Cardiac muscle cell (in vitro differentiated cells and primary cell): Measurements from ENCODE around the gene RNASET2. TPM values are rescaled to one million over a fixed set of nuclear protein-coding genes. Genes with fewer than 3 reads are reported as not detected.
A peak's percentile ranks its signal among the peaks of the same experiment; 100 is the strongest.

ENCODE experiments used
- DNase-seq, 2 donors: peaks; one replicate each; pipeline versions ENCODE4 v3.0.0 to v3.0.0-alpha.2; 2010 to 2017; ENCODE audit warnings: low read depth in 1 of 2, low spot score in 1 of 2
- H3K27ac ChIP-seq: fragments of 200-600 bp; sonication (generic); 2 replicates; pipeline ENCODE4 v1.5.1; 2016
- H3K27me3 ChIP-seq: fragments of 200-600 bp; sonication (generic); 2 replicates; pipeline ENCODE4 v1.6.0; 2016; ENCODE audit warnings: control low read depth
- H3K36me3 ChIP-seq: fragments of 200-600 bp; sonication (generic); 2 replicates; pipeline ENCODE4 v1.5.1; 2016; ENCODE audit warnings: control low read depth
- H3K4me1 ChIP-seq: fragments of 200-600 bp; sonication (generic); 2 replicates; pipeline ENCODE4 v1.8.1; 2017; ENCODE audit warnings: low read depth, mild to moderate bottlenecking, mixed run types
- H3K4me3 ChIP-seq: fragments of 200-600 bp; sonication (generic); 2 replicates; pipeline ENCODE4 v1.5.1; 2016; ENCODE audit warnings: mild to moderate bottlenecking
- H3K9me3 ChIP-seq: fragments of 200-600 bp; sonication (generic); 2 replicates; pipeline ENCODE4 v1.5.1; 2017; ENCODE audit warnings: low read depth, mild to moderate bottlenecking, control low read depth
- polyA plus RNA-seq: library from polyadenylated mRNA; unstranded; fragments of >200 nt; fragmentation: Nextera tagmentation; extraction: Ambion mirVana; gene quantifications from 2 replicates; pipeline ENCODE4 v1.2.1, GENCODE V29; 2016
- total RNA-seq: library from RNA; depleted of rRNA; stranded (reverse); fragments of >200 nt; gene quantifications from 2 replicates; pipeline ENCODE4 v1.2.3, GENCODE V29; 2016
- TF ChIP-seq, protein P1 (sequence below): IDR thresholded peaks from 2 replicates; pipeline ENCODE4 v1.5.1; 2012; ENCODE audit warnings: low read depth, mild to moderate bottlenecking, low read length

RNASET2 gene
- total and polyA plus RNA-seq, 2 experiments from 2014 or later, result 20.7 to 24.1 TPM

DNA sequence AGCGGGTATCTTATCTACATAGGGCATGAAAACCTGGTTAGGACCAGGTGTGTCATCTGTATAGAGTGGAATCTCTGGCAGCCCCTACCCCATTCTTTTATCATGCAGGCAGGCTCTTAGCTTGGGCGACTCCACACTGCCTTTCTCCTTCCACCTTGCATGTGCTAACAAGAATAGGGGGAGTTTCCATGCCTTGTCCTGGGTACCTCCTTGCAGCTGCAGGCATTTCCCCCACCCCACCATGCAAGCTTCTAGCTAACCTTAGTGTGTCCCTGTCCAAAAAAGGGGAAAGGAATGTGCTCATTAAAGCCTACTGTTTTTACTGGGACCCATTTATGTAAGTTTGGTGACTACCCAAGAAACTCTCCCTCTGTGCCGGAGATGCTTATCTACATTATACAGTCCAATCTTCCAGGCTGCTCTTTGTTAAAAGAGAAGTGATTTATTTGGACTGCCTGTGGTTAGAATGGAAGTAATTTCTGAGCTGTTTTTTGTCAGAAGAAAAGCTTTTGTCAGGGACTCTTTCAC, 32.4 kb upstream of the RNASET2 start:
- H3K4me3 ChIP-seq, result no peak overlapping the region
- TF ChIP-seq, protein P1, sequence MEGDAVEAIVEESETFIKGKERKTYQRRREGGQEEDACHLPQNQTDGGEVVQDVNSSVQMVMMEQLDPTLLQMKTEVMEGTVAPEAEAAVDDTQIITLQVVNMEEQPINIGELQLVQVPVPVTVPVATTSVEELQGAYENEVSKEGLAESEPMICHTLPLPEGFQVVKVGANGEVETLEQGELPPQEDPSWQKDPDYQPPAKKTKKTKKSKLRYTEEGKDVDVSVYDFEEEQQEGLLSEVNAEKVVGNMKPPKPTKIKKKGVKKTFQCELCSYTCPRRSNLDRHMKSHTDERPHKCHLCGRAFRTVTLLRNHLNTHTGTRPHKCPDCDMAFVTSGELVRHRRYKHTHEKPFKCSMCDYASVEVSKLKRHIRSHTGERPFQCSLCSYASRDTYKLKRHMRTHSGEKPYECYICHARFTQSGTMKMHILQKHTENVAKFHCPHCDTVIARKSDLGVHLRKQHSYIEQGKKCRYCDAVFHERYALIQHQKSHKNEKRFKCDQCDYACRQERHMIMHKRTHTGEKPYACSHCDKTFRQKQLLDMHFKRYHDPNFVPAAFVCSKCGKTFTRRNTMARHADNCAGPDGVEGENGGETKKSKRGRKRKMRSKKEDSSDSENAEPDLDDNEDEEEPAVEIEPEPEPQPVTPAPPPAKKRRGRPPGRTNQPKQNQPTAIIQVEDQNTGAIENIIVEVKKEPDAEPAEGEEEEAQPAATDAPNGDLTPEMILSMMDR, result no peak
- H3K27ac ChIP-seq, result no peak overlapping the region
- DNase-seq, result no peak
- H3K9me3 ChIP-seq, result no peaks in the 10 kb centered on the region
- H3K4me1 ChIP-seq, result no peaks in the 10 kb centered on the region
- H3K27me3 ChIP-seq, result no peaks in the 10 kb centered on the region
- no peaks in the 10 kb centered on the region for H3K36me3 ChIP-seq

DNA sequence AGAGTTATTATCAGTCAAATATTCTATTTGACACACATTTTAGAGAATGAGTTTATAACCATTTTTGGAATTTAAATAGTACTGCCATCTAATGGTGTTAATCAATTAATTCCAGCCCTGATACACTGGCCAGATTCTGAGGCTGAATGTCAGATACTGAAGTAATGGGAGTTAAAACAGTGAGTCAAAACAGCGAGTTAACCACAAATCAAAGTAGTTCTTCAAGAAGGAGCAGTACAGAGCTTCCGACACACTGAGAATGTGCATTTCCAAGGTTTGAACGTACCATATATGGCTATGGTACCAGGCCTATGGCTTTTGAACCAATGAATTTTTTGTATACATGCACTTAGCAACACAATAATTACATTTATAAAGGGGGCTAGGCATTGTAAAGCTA, 31.6 kb upstream of the RNASET2 start:
- no peaks in the 10 kb centered on the region for H3K9me3 ChIP-seq
- DNase-seq, result no peak
- no peaks in the 10 kb centered on the region for H3K4me1 ChIP-seq
- no peaks in the 10 kb centered on the region for H3K27me3 ChIP-seq
- no peak overlapping the region for H3K4me3 ChIP-seq
- TF ChIP-seq, protein P1, result no peak
- no peak overlapping the region for H3K27ac ChIP-seq
- no peaks in the 10 kb centered on the region for H3K36me3 ChIP-seq

DNA sequence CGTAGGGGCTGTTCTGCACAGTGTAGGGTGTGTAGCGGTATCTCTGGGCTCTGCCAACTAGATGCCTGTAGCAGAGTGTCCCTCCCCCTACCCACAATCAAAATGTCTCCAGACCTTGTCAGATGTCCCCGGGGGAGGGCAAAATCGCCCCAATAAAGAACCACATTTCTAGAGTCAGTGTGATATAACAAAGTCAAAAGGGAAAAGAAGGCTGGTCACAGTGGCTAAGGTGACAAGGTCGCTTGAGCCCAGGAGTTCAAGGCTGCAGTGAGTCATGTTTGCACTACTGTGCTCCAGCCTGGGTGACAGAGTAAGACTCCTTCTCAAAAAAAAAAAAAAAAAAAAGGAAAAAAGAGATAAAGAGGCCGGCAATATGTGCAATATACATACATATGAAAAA, 31.1 kb upstream of the RNASET2 start:
- Histone ChIP-seq H3K4me1 (no peaks in the 10 kb centered on the region), H3K27me3 (no peaks in the 10 kb centered on the region), H3K36me3 (no peaks in the 10 kb centered on the region), H3K9me3 (no peaks in the 10 kb centered on the region), H3K4me3 (no peak overlapping the region), H3K27ac (no peak overlapping the region)
- no peak for DNase-seq
- TF ChIP-seq, protein P1, result no peak

DNA sequence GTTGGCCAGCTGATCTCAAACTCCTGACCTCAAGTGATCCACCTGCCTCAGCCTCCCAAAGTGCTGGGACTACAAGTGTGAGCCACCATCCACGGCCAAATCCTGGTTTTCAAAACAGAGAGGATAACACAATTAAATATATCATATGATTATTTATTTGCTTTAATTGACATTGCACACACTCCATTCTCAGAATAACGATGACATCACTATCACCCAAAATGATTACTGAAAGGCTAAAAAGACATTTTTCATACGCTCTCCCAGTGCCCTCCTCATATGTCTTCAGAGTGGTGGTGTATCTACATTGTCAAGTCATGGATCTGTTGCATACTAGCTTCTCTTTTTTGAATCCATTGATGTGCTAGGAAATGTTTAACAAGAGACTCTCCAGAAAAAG, 24.4 kb upstream of the RNASET2 start:
- H3K9me3 ChIP-seq, result no peaks in the 10 kb centered on the region
- no peaks in the 10 kb centered on the region for H3K36me3 ChIP-seq
- no peak for DNase-seq
- no peaks in the 10 kb centered on the region for H3K4me1 ChIP-seq
- no peaks in the 10 kb centered on the region for H3K27me3 ChIP-seq
- no peak overlapping the region for H3K4me3 ChIP-seq
- TF ChIP-seq, protein P1, result no peak
- no peak overlapping the region for H3K27ac ChIP-seq

DNA sequence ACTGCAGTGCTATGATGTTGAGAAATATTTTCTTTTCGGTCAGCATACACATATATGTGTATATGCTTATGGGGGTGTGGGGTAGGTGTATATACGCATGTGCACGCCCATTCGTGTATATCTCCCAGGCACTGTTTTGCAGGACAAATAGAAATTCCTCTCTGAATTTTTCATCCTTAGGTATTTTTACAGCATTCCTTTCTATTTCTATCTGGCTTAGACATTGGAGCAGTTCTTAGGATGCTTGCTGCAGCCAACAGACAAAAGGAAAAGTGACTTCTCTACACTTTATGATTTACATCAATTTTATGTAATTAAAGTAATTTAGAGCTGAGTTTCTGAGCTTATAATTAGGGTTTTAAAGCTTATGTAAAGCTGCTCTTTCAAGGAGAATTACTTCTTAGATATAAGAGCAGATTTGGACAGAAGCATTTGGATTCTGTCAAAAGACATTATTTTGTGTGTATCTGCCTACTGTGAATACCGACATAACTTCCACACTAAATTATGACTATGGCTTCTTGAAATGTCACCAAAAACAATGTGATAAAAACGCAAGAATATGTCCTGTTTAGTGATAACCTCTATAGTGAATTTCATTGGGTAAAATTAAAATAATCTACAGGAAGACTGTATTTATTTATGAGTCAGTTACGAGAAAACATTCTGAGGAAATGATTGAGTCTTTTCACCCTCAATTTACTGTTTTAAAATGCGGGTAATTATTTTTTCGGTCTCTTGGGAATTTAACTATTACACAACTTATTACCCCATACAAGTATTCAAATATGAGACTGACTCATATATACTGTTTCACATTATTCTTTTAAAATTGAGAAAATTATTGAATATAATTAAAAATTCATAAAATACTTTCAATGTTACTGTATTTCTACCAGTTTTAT, 21.5 kb upstream of the RNASET2 start:
- DNase-seq, result peak in 1 of 2 donors; percentile 55
- H3K9me3 ChIP-seq, result no peaks in the 10 kb centered on the region

More for the DNA sequence above, 21.5 kb upstream of the RNASET2 start:
- H3K4me1 ChIP-seq, result no peaks in the 10 kb centered on the region
- H3K27ac ChIP-seq, result no peak overlapping the region
- H3K4me3 ChIP-seq, result no peak overlapping the region
- H3K36me3 ChIP-seq, result no peaks in the 10 kb centered on the region
- TF ChIP-seq, protein P1, result no peak
- H3K27me3 ChIP-seq, result no peaks in the 10 kb centered on the region
